Fibroblast of skin of left quadriceps (primary cell): ENCODE results near the gene CDRT15.
"Not testable (repeated sequence)": the region's sequence is repeated elsewhere in the genome, so short reads cannot be mapped to it uniquely, and the experiment has no call there.

Experiments used
- DNase-seq, 2 experiments: peaks; one replicate each; pipeline ENCODE4 v3.0.0-alpha.2; 2013; ENCODE audit warnings: low read depth in 2 of 2

CDRT15 gene

DNA sequence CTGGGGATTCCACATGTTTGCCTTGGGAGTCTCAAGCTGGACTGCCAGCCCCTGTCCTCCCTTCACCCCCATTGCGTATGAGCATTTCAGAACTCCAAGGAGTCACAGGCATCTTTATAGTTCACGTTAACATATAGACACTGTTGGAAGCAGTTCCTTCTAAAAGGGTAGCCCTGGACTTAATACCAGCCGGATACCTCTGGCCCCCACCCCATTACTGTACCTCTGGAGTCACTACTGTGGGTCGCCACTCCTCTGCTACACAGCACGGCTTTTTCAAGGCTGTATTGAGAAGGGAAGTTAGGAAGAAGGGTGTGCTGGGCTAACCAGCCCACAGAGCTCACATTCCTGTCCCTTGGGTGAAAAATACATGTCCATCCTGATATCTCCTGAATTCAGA lies 28.9 kb downstream of the CDRT15 start:
- DNase-seq: no peak

DNA sequence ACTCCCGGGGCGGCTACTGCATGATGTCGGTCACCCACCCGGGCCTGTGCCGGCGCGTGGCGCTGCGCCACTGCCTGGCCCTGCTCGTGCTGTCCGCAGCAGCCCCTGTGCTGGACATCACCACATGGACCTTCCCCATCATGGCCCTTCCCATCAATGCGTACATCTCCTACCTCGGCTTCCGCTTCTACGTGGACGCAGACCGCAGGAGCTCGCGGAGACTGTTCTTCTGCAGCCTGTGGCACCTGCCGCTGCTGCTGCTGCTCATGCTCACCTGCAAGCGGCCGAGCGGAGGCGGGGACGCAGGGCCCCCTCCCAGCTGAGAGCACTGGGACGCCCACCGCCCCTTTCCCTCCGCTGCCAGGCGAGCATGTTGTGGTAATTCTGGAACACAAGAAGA lies 29.8 kb downstream of the CDRT15 start:
- no peak for DNase-seq

DNA sequence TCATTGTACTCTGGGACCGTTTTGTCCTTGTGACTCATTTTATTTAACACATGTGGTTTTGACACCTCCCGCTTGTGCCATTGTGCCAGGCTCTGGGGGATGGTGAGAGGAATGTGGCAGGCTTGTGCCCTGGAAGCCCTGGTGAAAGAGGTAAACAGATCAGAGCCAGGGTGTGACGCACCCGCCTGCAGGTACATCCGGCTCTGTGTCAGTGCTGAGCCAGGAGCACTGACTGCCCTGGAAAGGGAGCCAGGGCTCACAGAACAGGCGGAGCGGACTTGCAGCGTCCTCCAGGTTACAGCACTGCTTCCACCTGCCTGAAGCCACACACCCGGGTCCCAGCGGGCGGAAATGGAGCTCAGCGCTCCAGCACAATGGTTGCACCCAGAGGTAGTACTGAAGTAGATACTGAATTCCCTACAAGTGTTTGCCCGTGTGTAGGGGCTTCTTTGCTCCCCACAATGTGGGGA lies 30.6 kb downstream of the CDRT15 start:
- DNase-seq: no peak

DNA sequence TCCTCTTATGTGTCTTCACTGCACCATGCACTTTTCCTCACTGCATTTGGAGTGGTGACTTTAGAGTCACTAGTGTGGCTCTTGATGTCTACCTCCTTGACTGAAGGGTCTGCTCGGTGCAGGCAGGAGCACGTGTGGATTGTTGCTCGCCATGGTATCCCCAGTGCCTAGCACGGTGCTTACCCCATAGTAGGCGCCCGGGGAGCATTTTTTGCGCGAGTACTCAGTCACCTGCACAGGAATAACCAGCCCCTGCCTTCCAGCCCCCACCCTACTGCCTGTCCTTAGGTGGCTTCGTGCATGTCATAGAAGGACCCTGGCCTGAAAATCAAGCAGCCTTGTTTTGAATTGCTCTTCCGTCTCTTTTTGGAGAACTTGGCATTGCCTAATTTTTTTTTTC lies 31.3 kb downstream of the CDRT15 start:
- DNase-seq: no peak

DNA sequence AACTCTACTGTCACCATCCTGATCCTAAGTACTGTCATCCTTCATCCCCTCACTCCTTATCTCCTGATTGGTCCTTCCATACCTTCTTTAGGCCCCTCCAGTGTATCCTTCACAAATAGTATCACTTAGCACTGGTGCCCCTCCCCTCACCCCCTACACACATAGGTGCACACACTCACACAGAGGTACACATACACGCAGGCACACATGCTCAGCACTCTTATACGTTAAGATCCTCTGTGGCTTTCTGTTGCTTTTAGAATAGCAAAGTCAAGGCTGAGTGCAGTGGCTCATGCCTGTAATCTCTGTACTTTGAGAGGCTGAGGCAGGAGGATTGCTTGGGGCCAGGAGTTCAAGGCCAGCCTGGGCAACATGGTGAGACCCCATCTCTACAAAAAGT lies 32.1 kb downstream of the CDRT15 start:
- no peak for DNase-seq

DNA sequence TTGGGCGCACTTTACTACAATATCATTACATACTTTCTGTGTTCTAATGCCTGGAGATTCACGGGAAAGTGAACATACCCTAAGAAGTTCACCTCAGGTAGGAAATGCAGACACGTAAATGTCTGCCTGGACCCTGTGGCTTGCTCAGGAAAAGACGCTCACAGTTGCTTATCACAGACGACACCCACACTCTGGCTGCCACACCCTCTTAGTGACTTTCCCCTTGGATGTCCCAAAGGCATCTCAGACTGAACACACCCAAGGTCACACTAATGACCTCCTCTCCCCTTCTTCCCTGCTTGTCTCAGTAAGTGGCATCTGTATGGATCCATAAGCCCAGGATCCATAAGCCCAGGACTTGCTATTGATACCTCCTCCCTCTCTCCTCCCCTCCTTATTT lies 32.6 kb downstream of the CDRT15 start:
- no peak for DNase-seq

DNA sequence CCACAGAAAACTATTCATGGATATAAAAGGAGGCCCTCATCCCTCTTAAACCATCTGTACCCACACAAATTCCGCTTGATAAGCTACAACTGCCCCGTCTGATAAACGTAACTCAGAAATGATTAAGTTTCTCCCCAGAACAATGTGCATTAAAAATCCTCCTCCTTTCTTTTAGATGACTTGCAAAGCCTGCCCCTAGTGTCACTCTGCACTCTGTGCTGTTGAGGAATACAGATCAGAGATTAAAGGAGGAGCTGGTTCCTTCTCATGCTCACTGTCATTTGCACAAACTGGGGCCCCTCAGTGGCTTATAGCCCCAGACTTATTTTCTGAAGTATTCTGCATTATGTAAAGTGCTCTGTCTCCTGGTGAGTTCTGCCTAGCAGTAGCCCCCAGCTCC lies 33.3 kb downstream of the CDRT15 start:
- no peak for DNase-seq

DNA sequence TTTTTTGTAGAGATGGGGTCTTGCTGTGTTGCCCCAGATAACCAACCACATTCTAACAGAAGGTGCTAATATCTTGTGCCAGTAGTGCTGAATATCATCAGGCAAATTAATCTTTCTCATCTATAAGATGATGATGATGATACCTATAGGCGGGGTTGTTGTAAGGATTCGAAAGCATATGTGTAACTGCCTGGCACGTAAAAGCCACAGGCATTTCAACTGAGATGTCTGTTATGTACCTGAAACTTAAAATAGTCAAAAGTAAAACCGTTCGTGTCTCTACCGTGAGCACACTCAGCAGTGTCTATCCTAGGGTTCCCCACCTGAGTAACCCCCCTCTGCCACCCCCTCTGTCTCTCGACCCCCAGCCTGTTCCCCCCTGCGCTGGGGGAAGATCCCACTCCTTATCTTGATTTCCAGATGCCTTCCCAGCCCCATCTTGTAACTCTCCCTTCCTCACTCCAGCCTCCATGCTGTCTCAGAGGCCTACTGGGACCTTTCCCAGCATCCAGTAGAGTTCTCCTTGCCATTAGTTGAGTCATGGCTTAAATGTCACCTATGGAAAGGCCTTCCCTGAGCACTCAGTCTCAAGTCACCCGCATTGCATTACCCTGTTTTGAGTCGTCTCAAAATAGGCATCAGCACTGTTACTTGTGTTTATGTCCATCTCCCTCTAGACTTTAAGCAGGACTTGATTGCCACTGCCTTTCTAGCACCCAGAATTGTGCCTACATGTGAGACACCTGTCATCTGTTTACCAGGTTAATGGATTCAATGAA lies 34.1 kb downstream of the CDRT15 start:
- no peak for DNase-seq

DNA sequence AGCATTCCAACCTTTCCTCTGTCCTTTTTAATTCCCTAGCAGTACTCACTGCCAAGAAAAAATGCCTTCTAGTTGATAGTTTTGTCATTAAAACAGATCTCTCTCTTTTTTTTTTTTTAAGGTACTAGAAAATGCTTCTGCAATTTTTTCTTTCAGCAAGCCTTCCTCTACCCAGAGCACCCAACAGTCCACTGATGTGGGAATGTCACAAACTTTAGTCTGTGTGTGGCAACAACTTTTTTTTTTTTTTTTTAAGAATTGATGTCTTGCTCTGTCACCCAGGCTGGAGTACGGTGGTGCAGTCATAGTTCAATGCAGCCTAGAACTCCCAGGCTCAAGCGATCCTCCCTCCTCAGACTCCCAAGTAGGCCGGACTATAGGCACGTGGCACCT lies 34.7 kb downstream of the CDRT15 start:
- DNase-seq: no peak

DNA sequence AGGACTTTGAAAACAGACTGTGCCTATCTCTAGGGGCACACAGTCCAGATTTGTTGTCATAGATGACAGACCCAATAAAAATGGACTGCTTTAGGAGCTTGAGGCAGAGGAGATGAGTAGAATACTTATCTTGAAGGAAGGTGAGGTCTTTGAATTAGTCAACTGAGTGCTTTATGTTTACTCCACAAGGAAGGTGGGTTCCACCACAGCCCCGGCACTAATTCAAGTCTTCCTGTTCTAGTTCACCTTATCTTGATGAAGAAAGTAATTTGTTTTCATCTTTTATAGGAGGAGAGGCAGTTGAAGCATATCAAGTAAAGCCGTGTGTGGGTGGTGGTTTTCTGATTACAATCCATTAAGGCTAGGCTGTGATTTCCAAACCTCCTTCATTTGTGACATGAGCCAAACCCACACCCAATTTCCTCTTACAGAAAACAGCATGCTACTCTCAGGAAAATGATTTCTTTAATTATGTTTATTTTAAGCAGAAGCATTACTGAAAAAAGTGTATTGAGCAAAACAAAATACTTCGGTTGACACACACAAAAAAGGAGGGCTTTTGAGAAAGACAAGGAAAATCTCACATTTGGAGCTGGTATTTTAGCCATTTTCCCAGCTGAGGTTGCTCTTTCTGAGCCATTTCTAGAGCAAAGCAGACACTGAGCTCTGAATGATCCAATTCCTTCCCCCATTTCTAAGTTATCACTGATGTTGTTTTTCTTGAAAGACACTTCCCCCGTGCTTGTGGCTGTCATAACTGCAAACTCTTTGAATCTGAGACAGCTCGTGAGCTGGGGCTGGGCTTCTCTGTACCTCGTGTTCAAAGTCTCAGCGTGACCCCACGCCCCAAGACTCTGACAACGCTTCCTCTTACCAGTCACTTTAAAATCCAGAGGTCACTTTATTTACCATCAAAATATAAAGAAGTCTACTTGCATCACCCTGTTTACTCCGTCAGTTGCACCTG lies 35.4 kb downstream of the CDRT15 start:
- peak in 1 of 2 experiments; percentile 2 for DNase-seq

DNA sequence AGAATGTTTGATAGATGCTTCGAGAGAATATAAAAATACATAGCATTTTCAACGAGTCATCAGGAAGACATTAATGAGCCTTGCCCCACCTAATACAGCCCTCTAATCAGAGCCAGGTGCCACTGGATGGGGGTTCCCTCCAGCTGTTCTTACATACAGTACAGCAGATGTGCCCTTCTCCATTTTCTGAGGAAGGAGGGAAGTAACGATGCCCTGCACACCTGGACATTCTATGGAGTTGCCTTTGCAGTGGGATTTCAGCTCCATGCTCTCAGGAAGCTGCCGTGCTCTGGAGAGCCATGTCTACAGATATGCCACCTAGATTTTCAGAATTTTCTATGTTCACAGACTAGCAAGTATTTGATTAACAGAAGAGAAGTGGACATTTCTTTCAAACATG lies 36.3 kb downstream of the CDRT15 start:
- DNase-seq: no peak

DNA sequence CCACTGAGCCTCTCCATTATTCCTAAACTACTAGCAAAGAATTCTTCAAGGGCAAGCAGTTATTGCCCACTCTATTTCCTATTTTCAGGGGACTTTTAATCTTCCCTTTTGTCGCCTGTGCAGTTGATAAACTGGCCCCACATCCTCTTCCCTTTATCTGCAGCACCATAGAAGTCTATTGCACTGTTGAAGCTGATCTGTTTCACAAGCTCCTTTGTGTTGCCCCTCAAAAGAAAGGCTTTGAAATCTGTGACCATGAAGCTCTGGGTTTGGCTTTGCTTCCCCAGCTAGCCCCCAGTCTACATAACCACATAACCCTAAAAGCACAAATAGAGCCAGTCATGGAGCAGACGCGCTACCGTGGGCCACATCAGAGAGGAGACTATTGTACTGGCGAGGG lies 37.1 kb downstream of the CDRT15 start:
- DNase-seq: no peak

DNA sequence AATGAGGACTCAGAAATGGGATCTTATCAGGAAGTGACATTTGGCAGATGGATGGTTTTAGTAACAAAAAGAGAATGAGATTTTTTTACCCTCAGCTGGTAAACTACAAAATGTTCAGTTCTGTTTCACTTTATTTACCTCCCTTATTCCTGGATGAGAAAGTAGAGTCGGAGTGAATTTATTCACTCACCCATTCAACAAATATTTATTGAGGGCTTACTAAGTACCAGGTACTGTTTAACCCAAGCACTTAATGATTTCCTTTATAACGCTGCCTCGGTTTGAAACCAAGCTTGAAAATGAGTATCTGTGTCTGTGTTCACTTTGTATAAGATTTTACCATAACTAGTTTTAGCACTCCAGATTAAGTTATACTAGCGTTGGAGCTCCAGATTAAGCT lies 38.1 kb downstream of the CDRT15 start:
- no peak for DNase-seq

DNA sequence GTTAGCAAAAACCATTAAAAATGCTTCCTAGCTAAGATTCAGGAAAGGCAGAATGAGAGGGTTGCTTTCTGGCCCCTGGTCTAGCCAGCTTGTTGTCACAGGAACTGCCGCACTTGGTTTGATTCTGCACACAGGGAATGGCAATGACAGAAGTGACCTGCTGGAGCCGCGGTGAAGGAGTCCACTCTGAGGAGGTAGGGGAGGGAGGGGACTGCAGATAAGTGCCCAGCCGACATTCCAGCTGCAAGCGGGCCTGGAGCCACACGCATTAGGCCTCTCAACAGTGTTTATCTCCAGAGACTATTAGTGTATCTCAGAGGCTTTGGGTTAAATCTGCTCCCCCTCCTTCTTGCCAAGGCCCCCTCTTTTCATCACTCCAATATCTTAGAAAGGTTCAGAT lies 38.6 kb downstream of the CDRT15 start:
- DNase-seq: no peak

DNA sequence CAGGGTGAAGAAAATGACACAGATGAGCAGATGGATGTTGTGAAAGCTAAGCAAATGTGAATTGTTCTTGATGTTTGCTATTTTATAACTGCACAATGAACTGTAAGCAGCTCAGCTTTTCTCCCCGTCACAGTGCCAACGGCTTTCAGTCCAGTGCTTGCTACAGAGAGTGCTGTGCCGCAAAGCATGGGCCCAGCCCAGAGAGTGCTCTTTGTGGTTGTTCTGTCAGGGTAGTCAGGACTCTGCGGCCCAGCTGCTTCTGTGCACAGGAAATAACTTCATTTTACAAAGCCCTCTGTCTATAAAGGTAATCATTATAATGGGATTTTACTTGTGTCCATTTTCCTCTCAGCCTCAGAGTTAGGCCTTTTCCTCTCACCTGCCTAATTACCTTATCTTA lies 39.1 kb downstream of the CDRT15 start:
- DNase-seq: no peak

DNA sequence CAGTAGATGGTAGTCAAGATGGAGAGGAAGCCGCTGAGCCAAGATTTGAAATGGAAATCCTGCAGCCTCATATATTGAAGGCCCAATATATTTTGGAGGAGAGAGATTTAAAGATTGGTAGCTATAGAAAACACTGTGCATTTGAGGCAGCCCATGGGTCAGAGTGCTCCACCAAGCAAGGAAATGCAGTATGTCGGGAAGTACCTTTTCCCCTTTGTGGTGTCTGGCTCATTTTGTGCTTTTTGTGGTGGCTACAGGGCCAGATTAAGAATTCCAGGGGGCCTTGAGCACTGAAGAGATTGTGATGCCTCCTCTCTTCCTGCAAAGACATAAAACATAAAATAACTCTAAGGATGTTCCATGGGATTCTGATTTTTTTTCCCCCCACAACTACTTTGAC lies 39.6 kb downstream of the CDRT15 start:
- no peak for DNase-seq

DNA sequence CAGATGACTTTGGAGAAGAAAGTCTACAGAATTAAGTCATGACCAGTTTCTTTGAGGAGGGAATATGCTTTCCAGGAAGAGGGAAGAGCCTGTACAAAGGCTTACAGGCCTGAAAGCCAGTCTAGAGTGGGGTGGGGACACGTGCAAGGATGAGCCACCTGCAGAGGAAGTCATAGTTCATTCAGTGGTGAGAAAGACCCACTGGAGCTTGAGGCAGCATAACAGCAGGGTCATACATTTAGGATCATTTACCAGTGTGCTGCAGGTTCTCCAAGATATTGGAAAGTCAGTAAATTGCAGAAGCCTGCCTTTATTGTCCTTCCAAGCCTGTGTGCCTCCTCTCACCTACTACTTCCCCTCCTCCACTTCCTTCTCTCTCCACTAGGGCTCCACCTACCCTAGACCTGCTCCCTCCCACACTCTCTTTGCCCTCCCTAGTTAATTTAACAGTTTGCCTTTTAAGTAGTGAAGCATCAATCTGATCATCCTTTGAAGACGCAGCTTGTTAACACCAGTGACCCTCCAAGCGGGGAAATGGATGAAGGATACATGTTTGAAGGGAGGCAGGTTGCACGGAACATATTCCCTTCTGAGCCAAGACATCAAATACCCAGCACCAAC lies 40.2 kb downstream of the CDRT15 start:
- DNase-seq: no peak

DNA sequence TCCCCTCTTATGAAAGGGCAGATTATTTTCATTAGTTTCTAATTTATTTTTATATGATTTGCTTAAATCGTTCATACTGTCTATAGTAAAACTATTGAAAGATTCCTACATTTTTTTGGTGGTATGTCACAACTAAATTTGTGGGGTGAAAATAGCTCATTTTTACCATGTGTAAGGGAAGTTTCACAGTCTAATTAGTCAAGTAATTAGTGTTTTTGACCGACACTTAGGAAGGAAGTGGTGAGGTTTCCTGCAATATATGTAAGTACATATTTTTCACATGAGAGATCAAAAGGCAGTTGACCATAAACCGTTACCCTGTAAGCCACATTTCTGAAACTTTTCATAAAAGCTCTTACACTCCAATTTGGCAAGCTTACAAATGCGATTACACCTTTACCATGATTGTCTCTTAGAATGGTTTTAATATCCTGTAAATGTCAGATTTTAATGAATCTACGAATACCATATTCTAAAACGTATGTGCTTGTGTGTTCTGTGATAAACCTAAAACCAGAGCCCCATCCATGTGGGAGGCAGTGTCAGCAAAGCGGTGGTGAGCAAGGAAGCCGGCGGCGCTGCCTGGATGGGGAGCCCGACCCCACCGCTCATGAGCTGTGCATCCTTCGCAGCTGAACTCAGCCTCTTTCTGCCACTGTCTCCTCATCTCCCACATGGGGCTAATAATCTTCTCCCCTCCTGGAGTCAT lies 43.9 kb downstream of the CDRT15 start:
- not testable (repeated sequence) for DNase-seq

DNA sequence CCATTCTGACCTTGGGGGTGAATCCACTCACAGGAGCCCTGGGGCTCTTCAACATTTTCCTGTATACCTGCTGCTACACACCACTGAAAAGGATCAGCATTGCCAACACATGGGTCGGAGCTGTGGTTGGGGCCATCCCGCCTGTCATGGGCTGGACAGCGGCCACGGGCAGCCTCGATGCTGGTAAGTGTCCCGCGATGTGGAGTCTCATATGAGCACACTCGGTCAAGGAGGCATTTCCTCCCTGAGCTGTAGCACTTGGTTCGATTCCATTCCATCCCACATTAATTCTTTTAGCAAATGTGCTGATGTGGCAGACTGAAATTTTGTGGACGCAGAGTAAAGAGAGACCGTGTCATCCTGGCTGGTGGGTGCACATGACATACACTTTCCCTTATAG lies 44.6 kb downstream of the CDRT15 start:
- not testable (repeated sequence) for DNase-seq

DNA sequence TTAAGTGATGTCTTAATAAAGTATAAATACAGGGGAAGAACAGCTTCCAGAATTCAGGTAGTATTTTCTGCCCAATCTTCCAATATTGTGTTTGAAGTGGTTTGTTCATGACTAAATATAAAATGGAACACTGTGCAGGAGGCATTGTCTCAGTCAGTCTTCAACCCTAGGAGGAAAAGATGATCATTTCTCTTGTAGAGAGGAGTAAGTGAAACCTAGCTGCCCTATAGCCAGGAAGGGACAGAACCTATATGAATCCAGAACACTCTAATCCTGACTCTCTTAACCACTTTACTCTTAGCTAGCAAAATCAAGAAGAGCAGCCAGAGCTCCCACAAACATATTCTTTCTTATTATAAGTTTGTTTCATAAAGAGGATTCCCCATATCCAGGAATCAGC lies 45.2 kb downstream of the CDRT15 start:
- not testable (repeated sequence) for DNase-seq

DNA sequence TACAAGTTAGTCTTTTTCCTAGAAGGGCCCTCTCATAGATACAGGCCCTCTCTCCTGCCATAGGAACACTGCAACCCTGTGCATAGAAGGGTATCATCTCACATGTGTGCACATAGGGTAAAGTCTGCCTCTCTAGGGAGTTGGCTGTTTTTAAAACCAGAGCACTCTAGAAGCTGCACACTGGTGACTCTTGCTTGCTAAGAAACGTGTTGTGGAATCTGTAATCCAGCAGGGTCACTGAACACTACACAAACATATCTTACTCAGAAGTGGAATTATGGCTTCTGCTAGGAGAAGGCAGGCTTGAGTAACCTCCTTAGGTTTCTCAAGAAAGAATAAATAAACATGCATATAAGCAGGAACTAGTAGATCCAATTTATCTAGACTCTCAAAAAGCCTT lies 45.9 kb downstream of the CDRT15 start:
- not testable (repeated sequence) for DNase-seq

DNA sequence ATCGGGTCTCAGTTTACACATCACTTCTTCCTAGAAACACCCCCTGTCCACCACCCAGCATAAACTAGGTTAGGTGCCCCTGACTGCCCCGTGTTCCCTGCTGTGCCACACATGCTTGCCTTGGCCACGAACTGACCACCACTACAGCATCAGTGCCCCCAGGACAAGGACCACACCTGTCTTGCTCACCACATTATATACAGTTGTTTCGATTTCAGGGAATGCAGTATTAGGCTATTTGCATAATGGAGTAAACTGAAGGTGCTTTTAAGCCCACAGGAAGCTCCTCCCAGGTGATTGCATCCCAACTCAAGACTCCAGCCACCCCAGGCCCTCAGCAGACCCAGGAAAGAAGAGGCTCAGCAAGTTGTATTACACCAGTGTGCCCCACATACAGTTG lies 50.2 kb downstream of the CDRT15 start:
- DNase-seq: not testable (repeated sequence)
